Peyer's patch (tissue), 4 donors: ENCODE data around the gene ELMOD3. TPM values are rescaled to one million over a fixed set of nuclear protein-coding genes. Genes with fewer than 3 reads are reported as not detected.

Experiments
- DNase-seq, 3 donors: peaks; one replicate each; pipeline ENCODE4 v3.0.0-alpha.2; 2017 to 2019
- H3K27ac ChIP-seq, 4 donors: fragments of 200-600 bp; sonication (generic); one replicate each; pipeline ENCODE4 v1.5.1; 2016 to 2019
- H3K27me3 ChIP-seq, 2 donors: fragments of 200-600 bp; sonication (generic); one replicate each; pipeline ENCODE4 v1.5.1; 2019
- H3K36me3 ChIP-seq, 3 donors: fragments of 200-600 bp; sonication (generic); one replicate each; pipeline ENCODE4 v1.5.1; 2016 to 2019
- H3K4me1 ChIP-seq, 4 donors: fragments of 200-600 bp; sonication (generic); one replicate each; pipeline ENCODE4 v1.5.1; 2016 to 2019
- H3K4me3 ChIP-seq, 4 donors: fragments of 200-600 bp; sonication (generic); 1 replicate in 3 of 4; 2 replicates in 1 of 4; pipeline ENCODE4 v1.5.1; 2016 to 2019; ENCODE audit warnings: mild to moderate bottlenecking in 1 of 4
- H3K9me3 ChIP-seq, 4 donors: fragments of 200-600 bp; sonication (generic); one replicate each; pipeline ENCODE4 v1.5.1; 2016 to 2019; ENCODE audit warnings: mild to moderate bottlenecking in 1 of 4
- CTCF ChIP-seq, 6 experiments: fragments of 450-650 bp in 4 of 6; fragments of 200-600 bp in 2 of 6; sonication (generic) in 1 of 6; IDR thresholded peaks; one replicate each; pipeline ENCODE4 v1.5.1; 2017 to 2019; ENCODE audit warnings: antibody characterized with exemption in 6 of 6, mild to moderate bottlenecking in 3 of 6, moderate library complexity in 1 of 6
- POLR2A ChIP-seq, 2 donors: fragments of 450-650 bp; IDR thresholded peaks; one replicate each; pipeline ENCODE4 v1.5.1; 2017; ENCODE audit warnings: antibody characterized with exemption in 2 of 2, mild to moderate bottlenecking in 2 of 2, moderate library complexity in 2 of 2
- total RNA-seq, 4 donors: library from RNA; depleted of rRNA; stranded (reverse); fragments of >200 nt; gene quantifications; one replicate each; pipeline ENCODE4 v1.1.0, GENCODE V29; 2016

The ELMOD3 gene
- total RNA-seq, 4 donors from 2014 or later: 28.1 to 49.4 (median 45.8) TPM

- TF ChIP-seq POLR2A (IDR thresholded peaks at IDR 0.05) (no peak), CTCF (IDR thresholded peaks at IDR 0.05) (no peak)
- no peak for DNase-seq
- peaks cover 0 to 8% (median 1%) of the 10 kb centered on the region in 4 donors for H3K4me1 ChIP-seq
- no peaks in the 10 kb centered on the region for H3K36me3 ChIP-seq
- no peaks in the 10 kb centered on the region for H3K27me3 ChIP-seq
- H3K9me3 ChIP-seq: no peaks in the 10 kb centered on the region
- no peak overlapping the region for H3K4me3 ChIP-seq
- H3K27ac ChIP-seq: no peak overlapping the region
These were observed 74.8 kb downstream of the ELMOD3 start for GRCh38 chr2:85429213-85429923.

- no peak for DNase-seq
- Histone ChIP-seq H3K27ac (no peak overlapping the region), H3K4me3 (no peak overlapping the region), H3K36me3 (no peaks in the 10 kb centered on the region), H3K9me3 (no peaks in the 10 kb centered on the region), H3K4me1 (peaks cover 0 to 12% (median 1%) of the 10 kb centered on the region in 4 donors), H3K27me3 (no peaks in the 10 kb centered on the region)
- no peak for TF ChIP-seq CTCF (IDR thresholded peaks at IDR 0.05)
- no peak for TF ChIP-seq POLR2A (IDR thresholded peaks at IDR 0.05)
These were observed 75.3 kb downstream of the ELMOD3 start for GRCh38 chr2:85429924-85430289.

- Histone ChIP-seq H3K36me3 (no peaks in the 10 kb centered on the region), H3K27me3 (no peaks in the 10 kb centered on the region), H3K4me3 (no peak overlapping the region), H3K27ac (no peak overlapping the region), H3K4me1 (peaks cover 0 to 16% (median 1%) of the 10 kb centered on the region in 4 donors), H3K9me3 (no peaks in the 10 kb centered on the region)
- no peak for DNase-seq
- TF ChIP-seq CTCF (IDR thresholded peaks at IDR 0.05) (no peak), POLR2A (IDR thresholded peaks at IDR 0.05) (no peak)
These were observed 76.4 kb downstream of the ELMOD3 start for GRCh38 chr2:85430752-85431569.

GRCh38 chr2:85431570-85432205 is 77.1 kb downstream of the ELMOD3 start:
- no peak overlapping the region for H3K4me3 ChIP-seq
- peaks cover 0 to 20% (median 2%) of the 10 kb centered on the region in 4 donors for H3K4me1 ChIP-seq
- DNase-seq: no peak
- no peaks in the 10 kb centered on the region for H3K36me3 ChIP-seq
- no peak for TF ChIP-seq CTCF (IDR thresholded peaks at IDR 0.05)
- TF ChIP-seq POLR2A (IDR thresholded peaks at IDR 0.05): no peak
- no peak overlapping the region for H3K27ac ChIP-seq
- no peaks in the 10 kb centered on the region for H3K27me3 ChIP-seq
- H3K9me3 ChIP-seq: no peaks in the 10 kb centered on the region

- Histone ChIP-seq H3K4me1 (peaks cover 7 to 39% (median 16%) of the 10 kb centered on the region in 4 donors), H3K27ac (peak overlapping the region in 3 of 4 donors; percentile 58 to 75 (median 65)), H3K36me3 (no peaks in the 10 kb centered on the region), H3K27me3 (no peaks in the 10 kb centered on the region), H3K4me3 (no peak overlapping the region), H3K9me3 (no peaks in the 10 kb centered on the region)
- no peak for TF ChIP-seq POLR2A (IDR thresholded peaks at IDR 0.05)
- no peak for TF ChIP-seq CTCF (IDR thresholded peaks at IDR 0.05)
- peak in 2 of 3 donors; percentile 82 to 83 for DNase-seq
These were observed 79.0 kb downstream of the ELMOD3 start for GRCh38 chr2:85433511-85434089.
